ELF-1 (cell line): ENCODE results near the gene DOCK4.
A peak's percentile ranks its signal among the peaks of the same experiment; 100 is the strongest.

Experiments
- DNase-seq: peaks from one replicate; pipeline ENCODE4 v3.0.0-alpha.2; 2016; ENCODE audit warnings: low read depth, low spot score

Gene DOCK4

GRCh38 chr7:111823826-111824225, 382.4 kb downstream of the DOCK4 start:
- DNase-seq = no peak

- DNase-seq = no peak
These were observed 385.2 kb downstream of the DOCK4 start for GRCh38 chr7:111821046-111821445.

- DNase-seq = no peak
These were observed 385.6 kb downstream of the DOCK4 start for GRCh38 chr7:111820621-111821020.

- DNase-seq = no peak
These were observed 386.1 kb downstream of the DOCK4 start for GRCh38 chr7:111820121-111820520.

- DNase-seq = no peak
These were observed 390.8 kb downstream of the DOCK4 start for GRCh38 chr7:111815354-111815753.

- DNase-seq = no peak
These were observed 392.9 kb downstream of the DOCK4 start for GRCh38 chr7:111813306-111813705.

- DNase-seq = no peak
These were observed 400.0 kb downstream of the DOCK4 start for GRCh38 chr7:111806232-111806631.

- DNase-seq = no peak
These were observed 403.0 kb downstream of the DOCK4 start for GRCh38 chr7:111803015-111803758.

- no peak for DNase-seq
These were observed 403.9 kb downstream of the DOCK4 start for GRCh38 chr7:111802194-111802772.

- no peak for DNase-seq
These were observed 404.9 kb downstream of the DOCK4 start for GRCh38 chr7:111801277-111801676.

GRCh38 chr7:111796671-111797070, 409.5 kb downstream of the DOCK4 start:
- DNase-seq = no peak

- DNase-seq = no peak
These were observed 416.3 kb downstream of the DOCK4 start for GRCh38 chr7:111789870-111790269.

GRCh38 chr7:111789048-111789320, 417.2 kb downstream of the DOCK4 start:
- DNase-seq = no peak

- DNase-seq = no peak
These were observed 417.7 kb downstream of the DOCK4 start for GRCh38 chr7:111788286-111789047.

- no peak for DNase-seq
These were observed 418.5 kb downstream of the DOCK4 start for GRCh38 chr7:111787741-111788140.

GRCh38 chr7:111787099-111787498, 419.1 kb downstream of the DOCK4 start:
- DNase-seq = no peak

GRCh38 chr7:111785076-111785475, 421.1 kb downstream of the DOCK4 start:
- DNase-seq = peak; percentile 49

- DNase-seq = no peak
These were observed 421.9 kb downstream of the DOCK4 start for GRCh38 chr7:111784296-111784695.

- no peak for DNase-seq
These were observed 422.3 kb downstream of the DOCK4 start for GRCh38 chr7:111783854-111784253.

GRCh38 chr7:111780527-111780926, 425.7 kb downstream of the DOCK4 start:
- no peak for DNase-seq

- no peak for DNase-seq
These were observed 431.0 kb downstream of the DOCK4 start for GRCh38 chr7:111775206-111775605.

- no peak for DNase-seq
These were observed 433.5 kb downstream of the DOCK4 start for GRCh38 chr7:111772716-111773115.

- peak; percentile 37 for DNase-seq
These were observed 434.6 kb downstream of the DOCK4 start for GRCh38 chr7:111771638-111772037.
